NCI-H2029 (cell line): ENCODE results near the gene C1D.

Experiments used
- DNase-seq: peaks from one replicate; lab custom pipeline; 2025; lab: John Stamatoyannopoulos, UW

Gene C1D

GRCh38 chr2:68057658-68058396 lies 5.0 kb downstream of the C1D start:
- no peak for DNase-seq

- DNase-seq: no peak
These were observed 9.9 kb downstream of the C1D start for GRCh38 chr2:68052717-68053422.

GRCh38 chr2:68050353-68050752 lies 12.5 kb downstream of the C1D start:
- no peak for DNase-seq

GRCh38 chr2:68046642-68047240 lies 16.1 kb downstream of the C1D start:
- DNase-seq: no peak

- DNase-seq: no peak
These were observed 16.6 kb downstream of the C1D start for GRCh38 chr2:68046224-68046623.

- DNase-seq: no peak
These were observed 17.5 kb downstream of the C1D start for GRCh38 chr2:68045342-68045741.

DNA sequence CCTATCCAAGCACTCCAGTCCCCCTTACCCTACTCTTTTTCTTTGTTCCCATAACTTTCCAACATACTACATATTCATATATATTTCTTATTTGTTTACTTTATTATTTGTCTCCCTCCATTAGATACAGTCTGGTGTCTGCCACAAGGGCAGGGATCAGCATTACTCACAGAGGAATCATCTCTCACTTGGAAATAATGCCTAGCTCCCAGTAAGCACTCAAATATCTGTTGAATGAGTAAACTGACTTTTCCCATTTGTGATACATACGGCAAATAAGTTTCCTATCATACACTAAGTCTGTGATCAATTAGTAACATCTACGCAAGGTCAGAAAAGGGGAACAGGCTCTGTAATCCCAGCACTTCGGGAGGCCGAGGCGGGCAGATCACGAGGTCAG lies 18.7 kb downstream of the C1D start:
- DNase-seq: no peak

DNA sequence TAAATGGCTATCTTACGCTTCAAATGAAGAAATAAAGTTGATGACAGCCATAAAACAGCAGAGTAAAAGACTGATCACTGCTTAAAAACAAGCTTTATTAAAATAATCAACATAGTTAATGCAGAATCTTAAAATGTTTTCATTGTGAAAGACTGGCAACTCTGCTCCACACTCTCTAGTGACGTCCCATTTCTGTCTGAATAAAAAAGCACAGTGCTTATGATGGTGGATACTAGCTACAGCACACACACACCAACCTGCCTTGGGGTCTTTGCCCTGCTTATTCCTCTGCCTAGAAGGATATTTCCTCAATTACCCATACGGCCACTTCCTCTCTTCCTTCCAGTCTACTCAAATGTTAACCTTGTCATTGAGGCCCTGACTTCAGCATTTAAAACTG lies 19.1 kb downstream of the C1D start:
- DNase-seq: no peak

DNA sequence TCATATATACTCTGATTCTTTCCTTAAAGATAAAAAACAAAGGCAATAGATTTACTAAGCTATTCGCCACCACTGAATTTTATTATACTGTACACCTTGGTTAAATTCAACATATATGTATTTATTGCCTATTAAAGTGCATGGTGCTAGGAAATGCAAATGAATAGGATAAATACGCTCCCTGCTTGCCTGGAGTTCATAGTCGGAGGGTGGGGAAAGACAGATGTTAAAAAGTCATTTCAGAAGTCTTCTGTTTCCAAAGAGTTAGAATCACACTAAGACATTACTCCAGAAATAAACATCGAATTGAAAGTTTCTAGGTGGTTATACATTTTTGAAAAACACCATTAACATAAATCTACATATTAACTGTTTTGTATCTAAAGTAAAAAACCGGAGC lies 19.8 kb downstream of the C1D start:
- no peak for DNase-seq

DNA sequence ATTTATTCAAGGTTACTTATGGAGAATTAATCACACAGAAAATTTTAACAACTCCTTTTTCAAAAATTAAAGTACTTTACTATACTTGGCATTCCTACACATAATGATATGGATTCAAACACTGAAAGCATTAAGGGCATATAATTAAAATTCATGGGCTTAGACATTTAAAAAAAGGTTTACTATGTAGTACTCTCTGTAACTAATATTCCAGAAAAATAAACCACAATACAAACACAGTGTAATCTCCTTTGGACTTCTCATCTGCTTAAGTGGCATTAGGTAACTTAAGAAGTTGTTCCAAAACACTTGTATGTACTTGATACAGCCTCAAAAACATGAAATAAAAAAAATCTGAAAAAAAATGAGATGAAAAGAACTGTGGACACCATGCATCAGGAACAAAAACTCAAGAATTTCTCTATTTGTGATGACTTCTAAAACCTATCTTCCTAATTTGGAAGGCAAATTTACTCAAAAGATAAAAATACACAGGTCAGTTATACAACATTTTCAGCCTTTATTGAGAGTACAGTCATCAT lies 21.0 kb downstream of the C1D start:
- no peak for DNase-seq

GRCh38 chr2:68040078-68040477 lies 22.7 kb downstream of the C1D start:
- DNase-seq: no peak

DNA sequence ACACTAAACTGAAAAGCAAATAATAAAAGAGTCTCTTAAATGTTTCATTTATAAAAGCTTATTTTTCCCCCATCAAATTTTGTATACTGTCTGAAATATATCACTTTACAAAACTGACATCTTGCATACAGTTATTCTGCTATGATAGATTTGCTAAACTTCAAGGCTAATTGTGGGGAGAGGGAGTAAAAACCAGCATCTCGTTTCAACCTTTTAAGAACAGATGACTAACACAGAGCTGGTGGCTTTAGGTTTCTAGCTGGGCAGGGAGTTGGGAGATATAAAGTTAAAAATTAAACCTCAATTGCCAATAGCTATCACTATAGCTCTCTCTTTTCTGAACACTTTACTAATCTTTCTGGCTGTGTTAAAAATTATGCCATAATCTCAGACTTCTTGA lies 23.5 kb downstream of the C1D start:
- no peak for DNase-seq

DNA sequence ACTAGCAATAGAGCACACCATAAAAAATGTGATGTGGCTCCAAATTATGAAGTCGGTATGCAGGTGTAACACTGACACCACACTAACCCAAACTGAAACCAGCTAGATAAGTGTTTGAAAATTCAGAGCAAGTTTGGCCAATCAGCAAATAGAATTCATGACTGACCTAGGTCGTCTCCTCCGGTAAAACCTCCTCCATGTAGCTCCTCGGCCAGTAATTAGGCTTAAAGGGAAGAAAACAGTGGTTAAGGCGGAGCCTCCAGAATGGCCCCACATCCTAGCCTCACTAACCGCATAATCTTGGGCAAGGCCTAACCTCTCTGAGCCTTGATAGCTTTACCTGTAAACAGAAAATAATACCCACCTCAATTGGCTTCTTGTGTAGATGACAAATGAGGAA lies 30.1 kb downstream of the C1D start:
- DNase-seq: no peak

GRCh38 chr2:68031542-68032160 lies 31.2 kb downstream of the C1D start:
- DNase-seq: peak; percentile 59

DNA sequence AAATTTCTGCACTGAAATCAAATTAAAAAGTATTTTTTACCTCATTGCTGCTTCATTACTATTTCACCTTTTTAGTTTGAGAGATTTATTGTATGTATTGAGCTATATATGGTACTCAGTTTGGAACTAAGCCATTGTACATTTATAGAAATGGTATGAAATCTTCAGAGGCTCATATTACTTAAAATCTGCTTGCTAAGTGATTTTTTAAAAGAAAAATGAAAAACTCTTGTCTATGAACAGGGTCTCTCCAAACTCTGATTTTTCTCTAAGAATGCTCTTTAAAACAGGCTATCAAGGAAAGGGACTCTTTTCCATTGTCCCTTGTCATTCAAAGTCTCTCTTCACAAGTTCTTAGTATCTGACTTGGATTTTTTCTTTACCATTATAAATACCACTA lies 31.8 kb downstream of the C1D start:
- DNase-seq: no peak

GRCh38 chr2:68030529-68030928 lies 32.3 kb downstream of the C1D start:
- DNase-seq: no peak

DNA sequence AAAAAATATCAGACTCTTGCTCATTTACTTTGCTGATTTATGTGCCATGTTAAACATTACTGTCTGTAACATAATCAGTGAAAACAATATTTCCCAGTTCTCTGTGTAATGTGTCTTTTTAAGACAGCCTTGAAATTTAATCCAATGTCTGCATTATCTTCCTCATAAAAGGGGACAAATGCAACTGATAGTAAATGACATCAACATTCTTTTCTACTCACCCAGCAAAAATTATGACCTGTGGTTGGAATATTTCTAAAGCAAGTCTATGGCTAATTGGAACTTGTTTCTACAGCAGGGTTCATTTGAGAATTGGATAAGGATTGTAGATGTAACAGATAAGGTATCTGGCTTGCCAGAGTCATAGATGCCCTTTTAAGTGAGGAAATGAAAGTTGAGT lies 34.8 kb downstream of the C1D start:
- no peak for DNase-seq

GRCh38 chr2:68024450-68024849 lies 38.4 kb downstream of the C1D start:
- no peak for DNase-seq

GRCh38 chr2:68023904-68024303 lies 38.9 kb downstream of the C1D start:
- DNase-seq: no peak

GRCh38 chr2:68018727-68019126 lies 44.1 kb downstream of the C1D start:
- no peak for DNase-seq

DNA sequence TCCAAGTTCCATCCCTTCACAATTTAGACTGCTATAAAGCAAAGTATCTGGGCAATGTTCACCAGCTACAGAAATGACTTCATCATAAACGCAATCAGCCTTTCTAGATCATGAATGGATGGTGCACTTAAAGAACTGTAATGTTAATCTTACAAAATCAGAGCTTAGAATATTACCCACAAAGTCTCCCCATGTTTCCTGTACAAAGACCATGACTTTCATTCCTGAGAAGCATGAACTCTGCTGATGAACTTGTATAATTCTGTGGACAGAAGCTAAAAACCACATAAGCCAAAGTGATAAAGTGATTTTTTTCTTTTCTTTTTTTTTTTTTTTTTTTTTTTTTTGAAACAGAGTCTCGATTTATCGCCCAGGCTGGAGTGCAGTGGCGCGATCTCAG lies 53.3 kb downstream of the C1D start:
- DNase-seq: no peak

GRCh38 chr2:68000170-68000825 lies 62.5 kb downstream of the C1D start:
- no peak for DNase-seq
